Eye (tissue), 1 donor: ENCODE data around the gene WDR5B.
"Not testable (repeated sequence)": the region's sequence is repeated elsewhere in the genome, so short reads cannot be mapped to it uniquely, and the experiment has no call there.

Source experiments
- DNase-seq: peaks from one replicate; pipeline ENCODE4 v3.0.0-alpha.2; 2015

WDR5B gene

GRCh38 chr3:122415762-122416654 lies at the start of gene WDR5B:
Gene WDR5B, minus strand, starts transcription at chr3:122416062. Its CDS starts 534 bp downstream, at chr3:122415528.
- peak; percentile 100 for DNase-seq

DNA sequence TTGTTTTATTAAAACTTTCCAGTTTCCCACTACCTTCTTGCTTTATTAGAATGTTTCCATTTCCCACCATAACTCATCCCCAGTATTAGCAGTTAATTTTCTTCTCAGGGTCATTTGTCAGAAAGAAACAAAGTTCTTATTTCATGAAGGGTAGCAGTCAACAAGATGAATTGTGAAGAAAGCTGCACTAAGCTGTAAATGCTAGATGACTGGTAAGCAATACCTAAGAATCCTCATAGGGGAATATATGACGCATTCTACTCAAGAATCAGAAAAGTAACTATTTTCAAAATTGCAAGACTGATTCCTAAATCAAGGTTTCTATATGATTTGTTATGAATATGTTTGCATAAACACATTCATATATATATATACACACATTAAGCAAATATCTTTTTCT lies 48.8 kb upstream of the WDR5B start:
- no peak for DNase-seq

- no peak for DNase-seq
These were observed 46.5 kb upstream of the WDR5B start for GRCh38 chr3:122462406-122462805.

DNA sequence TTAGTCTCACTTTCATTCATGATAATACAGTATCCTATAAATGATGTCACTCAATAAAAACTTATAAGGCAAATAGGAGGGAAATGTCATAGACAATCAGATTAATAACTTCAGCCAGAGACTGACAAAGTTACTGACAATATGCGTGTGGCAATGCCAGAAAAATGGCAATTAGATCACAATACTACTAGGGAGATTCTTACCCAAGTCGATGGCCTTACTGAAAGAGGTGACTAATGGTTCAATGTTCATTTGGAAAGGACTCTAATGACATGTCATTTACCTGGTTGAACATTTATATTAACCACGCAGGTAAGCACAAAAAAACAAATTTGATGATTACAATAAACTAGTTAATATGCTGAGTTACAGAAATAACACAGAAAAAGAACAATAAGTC lies 45.9 kb upstream of the WDR5B start:
- DNase-seq, result no peak

- peak; percentile 30 for DNase-seq
These were observed 43.1 kb upstream of the WDR5B start for GRCh38 chr3:122458992-122459391.

DNA sequence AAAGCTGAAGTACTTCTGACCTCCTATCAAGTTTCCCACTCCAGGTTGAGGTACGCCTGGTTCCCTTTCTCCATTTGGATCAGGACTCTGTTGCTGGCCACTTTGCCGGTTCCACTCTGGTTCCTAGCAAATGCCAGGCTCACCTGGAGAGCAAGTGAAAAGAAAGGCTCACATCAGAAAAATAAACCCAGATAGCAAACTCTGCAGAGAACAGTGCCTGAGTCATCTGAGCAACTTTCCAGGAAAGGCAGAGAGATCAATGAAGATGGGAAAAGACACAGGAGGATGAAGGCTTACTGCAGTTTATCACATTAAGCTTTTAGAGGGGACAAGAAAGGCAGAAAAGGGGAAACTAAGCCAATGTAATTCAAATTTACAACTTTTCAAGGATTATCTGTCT lies 41.8 kb upstream of the WDR5B start:
- no peak for DNase-seq

DNA sequence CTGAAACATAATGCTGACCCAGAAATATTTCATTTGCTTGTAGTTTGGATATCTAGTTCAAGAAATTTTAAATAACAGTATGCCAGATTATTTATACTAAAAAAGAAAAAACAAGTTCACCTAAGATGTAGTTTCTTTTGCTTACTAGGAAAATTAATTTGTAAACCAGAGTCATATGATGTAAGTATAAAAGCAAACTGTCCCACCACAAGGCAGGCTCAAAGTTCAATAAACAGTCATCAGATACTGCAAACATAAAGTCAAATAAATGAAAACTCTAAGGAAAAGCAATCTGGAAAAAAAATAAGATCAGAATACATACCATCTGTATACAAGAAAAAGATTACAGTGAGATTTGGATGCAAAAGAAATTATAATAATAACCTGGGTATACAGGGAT lies 40.2 kb upstream of the WDR5B start:
- DNase-seq, result no peak

GRCh38 chr3:122451371-122451770 lies 35.5 kb upstream of the WDR5B start:
- no peak for DNase-seq

GRCh38 chr3:122448218-122448617 lies 32.4 kb upstream of the WDR5B start:
- DNase-seq, result not testable (repeated sequence)

- DNase-seq, result not testable (repeated sequence)
These were observed 28.6 kb upstream of the WDR5B start for GRCh38 chr3:122444491-122444887.

DNA sequence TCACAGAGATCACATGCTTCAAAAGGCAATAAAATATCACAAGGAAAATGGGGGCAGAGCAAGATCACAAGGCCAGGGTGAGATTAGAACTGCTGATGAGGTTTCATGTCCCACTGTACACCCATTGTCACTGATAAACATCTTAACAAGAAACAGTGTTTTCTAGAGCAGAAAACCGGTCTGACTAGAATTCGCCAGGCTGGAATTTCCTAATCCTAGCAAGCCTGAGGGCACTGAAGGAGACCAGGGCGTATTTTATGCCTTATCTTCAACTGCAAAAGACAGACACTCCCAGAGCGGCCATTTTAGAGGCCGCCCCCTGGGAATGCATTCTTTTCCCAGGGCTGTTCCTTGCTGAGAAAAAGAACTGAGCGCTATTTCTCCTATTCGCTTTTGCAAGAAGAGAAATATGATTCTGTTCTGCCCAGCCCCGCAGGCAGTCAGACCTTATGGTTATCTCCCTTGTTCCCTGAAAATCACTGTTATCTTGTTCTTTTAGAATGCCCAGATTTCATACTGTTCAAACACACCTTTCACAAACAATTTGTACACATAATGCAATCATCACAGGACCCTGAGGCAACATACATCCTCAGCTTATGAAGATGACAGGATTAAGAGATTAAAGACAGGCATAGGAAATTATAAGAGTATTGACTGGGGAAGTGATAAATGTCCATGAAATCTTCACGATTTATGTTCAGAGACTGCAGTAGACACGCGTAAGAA lies 28.1 kb upstream of the WDR5B start:
- DNase-seq, result not testable (repeated sequence)

GRCh38 chr3:122443090-122443489 lies 27.2 kb upstream of the WDR5B start:
- no peak for DNase-seq

- DNase-seq, result no peak
These were observed 20.1 kb upstream of the WDR5B start for GRCh38 chr3:122435950-122436349.

GRCh38 chr3:122430371-122430770 lies 14.5 kb upstream of the WDR5B start:
- DNase-seq, result no peak

GRCh38 chr3:122427857-122428471 lies 12.1 kb upstream of the WDR5B start:
- no peak for DNase-seq

DNA sequence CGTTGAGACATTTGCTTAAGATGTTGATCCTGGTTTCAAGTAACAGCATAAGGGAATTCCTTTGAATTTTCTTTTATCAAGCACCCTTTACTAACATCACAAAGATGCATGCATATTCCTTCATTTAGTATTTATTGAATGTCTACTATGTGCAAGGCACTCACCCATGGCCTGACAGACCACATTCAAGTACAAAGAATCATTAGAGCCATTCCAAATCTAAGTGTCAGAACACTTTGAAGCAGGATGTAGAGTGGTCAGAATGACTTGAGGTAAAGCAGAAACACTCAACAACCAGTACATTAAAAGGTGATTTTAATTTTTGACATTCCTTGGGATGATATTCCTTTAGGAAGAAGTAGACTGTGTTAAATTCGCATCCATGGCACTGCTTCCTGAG lies 6.0 kb upstream of the WDR5B start:
- no peak for DNase-seq

- no peak for DNase-seq
These were observed 5.2 kb upstream of the WDR5B start for GRCh38 chr3:122421101-122421500.

DNA sequence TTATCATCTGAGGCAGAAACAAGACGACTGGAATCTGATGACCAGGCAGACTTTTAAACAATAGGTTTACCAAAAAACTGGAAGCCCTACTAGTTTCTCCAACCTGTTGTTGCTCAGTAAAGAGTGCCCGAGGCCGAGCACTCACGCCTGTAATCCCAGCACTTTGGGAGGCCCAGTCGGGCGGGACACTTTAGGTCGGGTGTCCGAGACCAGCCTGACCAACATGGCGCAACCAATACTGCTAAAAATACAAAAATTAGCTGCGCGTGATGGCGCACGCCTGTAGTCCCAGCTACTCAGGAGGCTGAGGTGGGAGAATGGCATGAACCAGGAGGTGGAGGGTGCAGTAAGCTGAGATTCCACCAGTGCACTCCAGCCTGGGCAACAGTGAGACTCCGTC lies 1.1 kb upstream of the WDR5B start:
- DNase-seq, result no peak

DNA sequence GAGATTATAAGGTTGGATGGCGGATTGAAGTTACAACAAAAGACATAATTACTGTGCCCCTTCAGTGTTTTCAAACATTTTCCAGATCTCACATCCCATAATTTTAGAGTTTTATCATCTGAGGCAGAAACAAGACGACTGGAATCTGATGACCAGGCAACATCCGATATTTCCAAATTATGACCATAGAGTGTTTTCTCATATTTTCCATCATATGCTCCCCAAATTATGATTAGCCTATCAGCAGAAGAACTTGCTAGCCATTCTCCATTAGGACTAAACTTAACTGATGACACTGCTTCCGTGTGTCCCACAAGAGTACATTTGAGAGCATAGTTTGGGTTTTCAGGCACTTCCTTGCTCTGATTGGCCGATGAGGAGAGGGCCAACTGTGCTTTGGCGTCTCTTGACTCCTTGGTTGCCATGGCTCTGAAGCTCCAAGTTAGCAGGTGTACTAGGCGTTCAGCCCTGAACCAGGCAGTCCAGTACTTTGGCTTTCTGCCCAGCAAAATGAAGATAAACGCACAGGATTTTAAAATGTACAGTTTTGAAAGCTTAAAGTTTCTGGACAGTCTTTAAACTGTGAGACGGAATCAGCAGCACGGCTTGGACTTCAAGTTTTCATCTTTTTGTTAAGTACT lies 638 bp downstream of the WDR5B start:
- no peak for DNase-seq

DNA sequence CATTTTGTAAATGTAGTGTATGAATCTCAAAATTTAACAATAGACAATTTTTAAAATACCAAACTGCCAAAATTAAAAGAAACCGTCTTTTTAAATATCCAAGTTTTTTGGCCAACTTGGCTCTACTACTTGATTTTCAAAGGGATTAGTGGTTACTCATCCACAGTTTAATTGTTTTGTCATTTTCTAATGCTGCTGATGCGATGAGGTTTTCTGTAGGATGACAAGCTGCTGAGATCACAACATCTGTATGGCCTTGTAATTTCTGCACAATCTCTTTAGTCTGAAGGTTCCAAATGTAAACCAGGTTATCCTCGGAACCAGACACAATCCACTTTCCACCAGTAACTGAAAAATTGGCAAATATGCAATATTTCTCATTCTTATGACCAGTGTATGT lies 1.5 kb downstream of the WDR5B start:
- DNase-seq, result no peak

DNA sequence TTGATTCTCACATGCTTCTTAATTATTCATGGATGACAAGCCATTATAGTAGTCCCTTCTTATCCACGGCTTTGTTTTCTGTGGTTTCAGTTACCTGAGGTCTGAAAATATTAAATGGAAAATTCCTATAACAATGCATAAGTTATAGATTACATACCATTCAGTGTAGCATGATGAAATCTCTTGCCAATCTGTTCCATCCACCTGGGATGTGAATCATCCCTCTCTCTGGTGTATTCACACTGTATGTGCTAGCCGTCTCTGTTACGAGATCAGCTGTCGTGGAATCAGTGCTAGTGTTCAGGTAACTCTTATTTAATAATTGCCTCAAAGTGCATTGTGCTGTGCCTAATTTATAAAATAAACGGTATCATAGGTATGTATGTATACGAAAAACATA lies 5.2 kb downstream of the WDR5B start:
- DNase-seq, result no peak

DNA sequence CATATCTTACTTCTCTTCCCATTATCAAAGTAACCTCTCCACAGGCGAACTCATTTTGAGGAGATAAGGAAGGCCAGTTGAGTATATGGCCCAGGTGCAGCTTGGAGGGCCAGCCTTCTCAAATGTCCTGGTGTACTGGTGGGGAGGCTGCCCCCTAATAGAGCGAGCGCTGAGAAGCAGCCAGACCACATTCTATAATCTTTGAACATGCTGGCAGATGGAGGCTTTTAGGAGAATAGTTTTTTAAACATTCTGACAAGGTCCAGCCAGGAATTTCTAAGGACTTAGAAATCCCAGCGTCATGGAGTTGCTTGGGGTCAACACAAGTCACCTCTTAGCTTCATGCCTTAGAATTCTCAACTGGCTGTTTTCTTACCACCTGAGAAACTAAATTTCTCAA lies 5.8 kb downstream of the WDR5B start:
- DNase-seq, result no peak

- DNase-seq, result no peak
These were observed 6.4 kb downstream of the WDR5B start for GRCh38 chr3:122409446-122409845.
